Tibial nerve (tissue), 3 donors: ENCODE measurements around the gene RAB4B.

Experiments used
- CTCF ChIP-seq, 5 experiments: fragments of 200-600 bp in 3 of 5; fragments of 450-650 bp in 2 of 5; sonication (generic) in 3 of 5; IDR thresholded peaks; one replicate each; pipeline ENCODE4 v1.5.1; 2016 to 2019; ENCODE audit warnings: antibody characterized with exemption in 5 of 5, mild to moderate bottlenecking in 3 of 5, moderate library complexity in 2 of 5
- POLR2A ChIP-seq, 2 donors: fragments of 450-650 bp; IDR thresholded peaks; one replicate each; pipeline ENCODE4 v1.6.1; 2017; ENCODE audit warnings: antibody characterized with exemption in 2 of 2, mild to moderate bottlenecking in 2 of 2, moderate library complexity in 2 of 2

DNA sequence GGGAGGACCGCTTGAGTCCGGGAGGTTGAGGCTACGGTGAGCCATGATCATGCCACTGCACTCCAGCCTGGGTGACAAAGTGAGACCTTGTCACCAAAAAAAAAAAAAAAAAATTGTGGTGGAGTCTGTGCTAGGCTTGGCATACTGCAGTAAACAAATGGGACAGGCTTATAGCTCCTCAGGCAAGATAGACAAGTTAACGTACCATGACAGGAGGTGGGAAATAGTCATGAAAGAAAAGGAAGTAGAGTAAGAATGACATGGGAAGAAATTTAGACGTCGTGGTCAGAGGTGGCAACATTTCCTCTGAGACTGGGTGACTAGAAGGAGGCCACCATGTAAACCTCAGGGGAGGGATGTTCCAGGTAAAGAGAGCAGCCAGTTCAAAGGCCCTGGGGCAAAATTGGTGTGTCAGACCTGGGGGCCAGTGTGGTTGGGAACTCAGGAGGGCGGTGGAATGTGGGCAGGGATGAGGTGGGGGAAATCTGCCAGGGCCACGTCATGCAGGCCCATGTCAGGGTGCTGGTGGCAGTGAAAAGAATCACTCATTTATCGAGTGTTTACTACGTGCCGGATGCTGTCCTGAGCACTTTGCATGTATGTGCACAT lies 21.4 kb upstream of the RAB4B start:
- TF ChIP-seq CTCF (IDR thresholded peaks at IDR 0.05) (no peak), POLR2A (IDR thresholded peaks at IDR 0.05) (no peak)
